ENCODE results near the gene TENT5C. TPM values are rescaled to one million over a fixed set of nuclear protein-coding genes. Genes with fewer than 3 reads are reported as not detected.

The TENT5C gene
- polyA plus RNA-seq, 1 donor (not counting 4 experiments of a cell fraction or from before 2014, with no cell fraction given), result 0.13 TPM

DNA sequence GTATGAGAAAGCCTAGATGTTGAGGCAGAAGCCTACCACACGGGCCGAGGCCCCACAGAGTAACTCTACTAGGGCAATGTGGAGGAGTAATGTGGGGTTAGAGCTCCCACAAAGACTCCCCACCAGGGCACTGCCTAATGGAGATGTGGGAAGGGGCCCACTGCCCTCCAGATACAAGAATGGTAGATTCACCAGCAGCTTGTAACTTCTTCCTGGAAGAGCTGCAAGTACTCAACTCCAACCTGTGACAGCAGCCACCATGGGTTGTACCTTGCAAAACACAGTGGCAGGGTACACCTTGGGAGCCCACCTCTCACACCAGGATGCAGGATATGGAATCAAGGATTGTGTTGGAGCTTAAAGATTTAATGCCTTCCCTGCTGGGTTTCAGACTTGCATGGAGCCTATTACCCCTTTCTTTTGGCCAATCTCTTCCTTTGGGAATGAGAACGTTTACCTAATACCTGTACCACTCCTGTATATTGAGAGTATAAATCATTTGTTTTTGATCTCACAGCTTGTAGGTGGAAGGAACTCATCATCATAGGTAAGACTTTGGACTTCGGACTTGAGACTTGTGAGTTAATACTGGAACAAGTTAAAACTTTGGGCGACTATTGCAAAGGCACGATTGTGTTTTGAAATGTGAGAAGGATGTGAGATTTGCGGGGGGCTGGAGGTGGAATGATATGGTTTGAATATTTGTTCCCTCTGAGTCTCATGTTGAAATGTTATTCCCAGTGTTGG lies 57.5 kb downstream of the TENT5C start:
- no peak overlapping the region for H3K4me3 ChIP-seq (ENCODE audit: control insufficient read depth in 2 of 3, extremely low read depth in 1 of 3, insufficient read depth in 2 of 3, low read depth in 1 of 3, low read length in 3 of 3)
- H3K27me3 ChIP-seq (ENCODE audit: control insufficient read depth, extremely low read depth, insufficient read depth, low read length), result no peaks in the 10 kb centered on the region
- TF ChIP-seq, protein P1, sequence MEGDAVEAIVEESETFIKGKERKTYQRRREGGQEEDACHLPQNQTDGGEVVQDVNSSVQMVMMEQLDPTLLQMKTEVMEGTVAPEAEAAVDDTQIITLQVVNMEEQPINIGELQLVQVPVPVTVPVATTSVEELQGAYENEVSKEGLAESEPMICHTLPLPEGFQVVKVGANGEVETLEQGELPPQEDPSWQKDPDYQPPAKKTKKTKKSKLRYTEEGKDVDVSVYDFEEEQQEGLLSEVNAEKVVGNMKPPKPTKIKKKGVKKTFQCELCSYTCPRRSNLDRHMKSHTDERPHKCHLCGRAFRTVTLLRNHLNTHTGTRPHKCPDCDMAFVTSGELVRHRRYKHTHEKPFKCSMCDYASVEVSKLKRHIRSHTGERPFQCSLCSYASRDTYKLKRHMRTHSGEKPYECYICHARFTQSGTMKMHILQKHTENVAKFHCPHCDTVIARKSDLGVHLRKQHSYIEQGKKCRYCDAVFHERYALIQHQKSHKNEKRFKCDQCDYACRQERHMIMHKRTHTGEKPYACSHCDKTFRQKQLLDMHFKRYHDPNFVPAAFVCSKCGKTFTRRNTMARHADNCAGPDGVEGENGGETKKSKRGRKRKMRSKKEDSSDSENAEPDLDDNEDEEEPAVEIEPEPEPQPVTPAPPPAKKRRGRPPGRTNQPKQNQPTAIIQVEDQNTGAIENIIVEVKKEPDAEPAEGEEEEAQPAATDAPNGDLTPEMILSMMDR (optimal IDR thresholded peaks at IDR 0.05 in 1 of 3, IDR thresholded peaks at IDR 0.05 in 1 of 3, conservative IDR thresholded peaks at IDR 0.05 in 1 of 3; ENCODE audit: extremely low read depth in 1 of 3, insufficient read depth in 2 of 3, low read length in 3 of 3), result no peak
- no peak for TF ChIP-seq EZH2 (IDR thresholded peaks at IDR 0.05; ENCODE audit: low read length)
- no peaks in the 10 kb centered on the region for H3K9me1 ChIP-seq (ENCODE audit: control insufficient read depth, extremely low read depth, insufficient read depth, low read length)
- no peak overlapping the region for H3K4me2 ChIP-seq (ENCODE audit: control insufficient read depth, extremely low read depth, insufficient read depth, low read depth, low read length)
- no peak overlapping the region for H3K9ac ChIP-seq (ENCODE audit: control insufficient read depth, extremely low read depth, insufficient read depth, low read length)
- DNase-seq (ENCODE audit: low read depth, low spot score), result no peak
- H3K36me3 ChIP-seq (ENCODE audit: control insufficient read depth in 2 of 2, extremely low read depth in 1 of 2, insufficient read depth in 2 of 2, low read length in 2 of 2), result no peaks in the 10 kb centered on the region
- no peak for FAIRE-seq
- no peaks in the 10 kb centered on the region for H4K20me1 ChIP-seq (ENCODE audit: control insufficient read depth, extremely low read depth, insufficient read depth, low read length)
- no peak overlapping the region for H3K27ac ChIP-seq (ENCODE audit: control insufficient read depth, insufficient read depth, low read length)
- no peaks in the 10 kb centered on the region for H3K9me3 ChIP-seq (ENCODE audit: control insufficient read depth, low read depth, low read length)
- H3K4me1 ChIP-seq (ENCODE audit: control insufficient read depth, extremely low read depth, insufficient read depth, low read length), result no peaks in the 10 kb centered on the region
- H3K79me2 ChIP-seq (ENCODE audit: control insufficient read depth, insufficient read depth, low read length), result no peaks in the 10 kb centered on the region
- dilution Hi-C loops (cut with MboI; ENCODE audit: extremely low pct_ligation_motif_present, low sequenced_read_pairs), result no loop called here
- H2AFZ ChIP-seq (ENCODE audit: control insufficient read depth, low read length), result no peak overlapping the region

DNA sequence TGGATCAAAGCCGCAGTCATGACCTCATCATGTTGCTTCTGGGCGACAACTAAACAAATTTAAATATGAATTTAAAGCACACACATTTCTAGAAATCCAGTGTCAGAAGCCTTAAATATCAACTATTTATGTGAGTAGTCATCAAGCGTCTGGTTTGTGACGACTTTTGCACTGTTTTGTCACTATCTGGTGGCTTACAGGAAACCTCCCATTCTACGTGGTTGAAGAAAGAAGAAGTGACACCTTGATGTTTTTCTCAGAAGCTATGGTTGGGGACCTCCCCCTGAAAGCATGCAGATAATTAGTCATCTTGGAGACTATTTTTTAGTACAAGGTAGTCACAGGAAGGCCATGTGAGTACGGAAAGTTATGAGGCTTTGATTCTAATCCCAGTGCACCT lies 58.5 kb downstream of the TENT5C start:
- DNase-seq (ENCODE audit: low read depth, low spot score) (no peak), FAIRE-seq (no peak)
- no peaks in the 10 kb centered on the region for H3K79me2 ChIP-seq (ENCODE audit: control insufficient read depth, insufficient read depth, low read length)
- dilution Hi-C loops (cut with MboI; ENCODE audit: extremely low pct_ligation_motif_present, low sequenced_read_pairs), result no loop called here
- no peaks in the 10 kb centered on the region for H4K20me1 ChIP-seq (ENCODE audit: control insufficient read depth, extremely low read depth, insufficient read depth, low read length)
- H3K27me3 ChIP-seq (ENCODE audit: control insufficient read depth, extremely low read depth, insufficient read depth, low read length), result no peaks in the 10 kb centered on the region
- no peaks in the 10 kb centered on the region for H3K9me3 ChIP-seq (ENCODE audit: control insufficient read depth, low read depth, low read length)
- TF ChIP-seq, protein P1 (optimal IDR thresholded peaks at IDR 0.05 in 1 of 3, IDR thresholded peaks at IDR 0.05 in 1 of 3, conservative IDR thresholded peaks at IDR 0.05 in 1 of 3; ENCODE audit: extremely low read depth in 1 of 3, insufficient read depth in 2 of 3, low read length in 3 of 3), result no peak
- TF ChIP-seq EZH2 (IDR thresholded peaks at IDR 0.05; ENCODE audit: low read length), result no peak
- no peaks in the 10 kb centered on the region for H3K4me1 ChIP-seq (ENCODE audit: control insufficient read depth, extremely low read depth, insufficient read depth, low read length)
- no peak overlapping the region for H3K4me2 ChIP-seq (ENCODE audit: control insufficient read depth, extremely low read depth, insufficient read depth, low read depth, low read length)
- no peak overlapping the region for H3K4me3 ChIP-seq (ENCODE audit: control insufficient read depth in 2 of 3, extremely low read depth in 1 of 3, insufficient read depth in 2 of 3, low read depth in 1 of 3, low read length in 3 of 3)
- H2AFZ ChIP-seq (ENCODE audit: control insufficient read depth, low read length), result no peak overlapping the region
- no peaks in the 10 kb centered on the region for H3K36me3 ChIP-seq (ENCODE audit: control insufficient read depth in 2 of 2, extremely low read depth in 1 of 2, insufficient read depth in 2 of 2, low read length in 2 of 2)
- H3K9me1 ChIP-seq (ENCODE audit: control insufficient read depth, extremely low read depth, insufficient read depth, low read length), result no peaks in the 10 kb centered on the region
- no peak overlapping the region for H3K9ac ChIP-seq (ENCODE audit: control insufficient read depth, extremely low read depth, insufficient read depth, low read length)
- no peak overlapping the region for H3K27ac ChIP-seq (ENCODE audit: control insufficient read depth, insufficient read depth, low read length)
